GM06990 (cell line): ENCODE data around the gene PBX1.

Source experiments
- DNase-seq: peaks from one replicate; pipeline ENCODE4 v3.0.0-alpha.2; 2011; ENCODE audit not compliant: insufficient read length; ENCODE audit errors: extremely low read depth
- H3K27me3 ChIP-seq: replicated peaks from 2 replicates; pipeline ENCODE4 v1.6.0; 2011; ENCODE audit warnings: low read length; ENCODE audit not compliant: control insufficient read depth, insufficient read depth
- H3K36me3 ChIP-seq: 2 replicates; pipeline ENCODE4 v1.5.1; 2011; ENCODE audit warnings: low read length; ENCODE audit not compliant: control insufficient read depth, insufficient read depth
- H3K4me3 ChIP-seq: replicated peaks from 2 replicates; pipeline ENCODE4 v1.5.1; 2011; ENCODE audit warnings: low read depth, mild to moderate bottlenecking, control low read depth, low read length
- CTCF ChIP-seq: IDR thresholded peaks from 2 replicates; pipeline ENCODE4 v1.5.1; 2011; ENCODE audit warnings: low read length, control low read depth, mild to moderate bottlenecking, inconsistent platforms; ENCODE audit not compliant: insufficient read depth, poor library complexity, severe bottlenecking

PBX1 gene

GRCh38 chr1:164718821-164719220 is 159.8 kb downstream of the PBX1 start:
- Histone ChIP-seq H3K4me3 (no peak overlapping the region), H3K36me3 (no peaks in the 10 kb centered on the region), H3K27me3 (no peaks in the 10 kb centered on the region)
- TF ChIP-seq CTCF, result no peak
- DNase-seq, result no peak

DNA sequence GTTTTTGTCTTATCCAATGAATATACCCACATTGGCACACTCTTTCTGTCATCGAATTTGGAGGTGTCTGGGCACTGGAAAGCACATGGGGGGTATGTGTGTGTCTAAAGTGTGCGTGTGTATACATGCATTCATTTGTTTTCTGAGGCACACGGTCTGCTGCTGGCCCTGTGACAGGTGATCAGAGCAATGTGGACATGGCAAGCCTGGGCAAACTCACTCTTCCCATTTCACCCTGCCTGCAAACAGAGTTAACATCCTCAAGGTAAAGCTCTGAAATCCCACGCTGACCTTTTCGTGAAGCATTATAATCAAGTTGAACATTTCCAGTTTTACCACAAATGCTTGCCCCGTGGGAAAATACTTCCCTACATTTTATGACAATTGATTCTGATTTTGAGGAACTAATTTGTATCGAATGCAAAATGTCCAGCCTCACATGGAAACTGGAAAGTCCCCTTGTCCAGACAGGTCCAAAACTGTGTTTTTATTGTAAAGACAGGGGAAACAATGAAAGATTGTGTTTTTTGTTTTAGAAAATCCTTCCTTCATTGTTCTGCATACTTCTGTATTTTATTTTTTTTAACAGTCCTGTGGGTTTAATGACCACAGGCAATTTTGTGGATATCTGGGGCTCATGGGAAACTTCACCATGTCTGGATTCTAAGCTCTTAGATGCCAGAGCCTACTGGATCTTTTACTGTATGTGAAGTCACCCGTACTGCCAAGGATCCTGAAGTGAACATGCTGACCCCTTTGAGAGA is 160.9 kb downstream of the PBX1 start:
- H3K4me3 ChIP-seq, result no peak overlapping the region
- H3K27me3 ChIP-seq, result no peaks in the 10 kb centered on the region
- no peak for DNase-seq
- H3K36me3 ChIP-seq, result no peaks in the 10 kb centered on the region
- no peak for TF ChIP-seq CTCF

DNA sequence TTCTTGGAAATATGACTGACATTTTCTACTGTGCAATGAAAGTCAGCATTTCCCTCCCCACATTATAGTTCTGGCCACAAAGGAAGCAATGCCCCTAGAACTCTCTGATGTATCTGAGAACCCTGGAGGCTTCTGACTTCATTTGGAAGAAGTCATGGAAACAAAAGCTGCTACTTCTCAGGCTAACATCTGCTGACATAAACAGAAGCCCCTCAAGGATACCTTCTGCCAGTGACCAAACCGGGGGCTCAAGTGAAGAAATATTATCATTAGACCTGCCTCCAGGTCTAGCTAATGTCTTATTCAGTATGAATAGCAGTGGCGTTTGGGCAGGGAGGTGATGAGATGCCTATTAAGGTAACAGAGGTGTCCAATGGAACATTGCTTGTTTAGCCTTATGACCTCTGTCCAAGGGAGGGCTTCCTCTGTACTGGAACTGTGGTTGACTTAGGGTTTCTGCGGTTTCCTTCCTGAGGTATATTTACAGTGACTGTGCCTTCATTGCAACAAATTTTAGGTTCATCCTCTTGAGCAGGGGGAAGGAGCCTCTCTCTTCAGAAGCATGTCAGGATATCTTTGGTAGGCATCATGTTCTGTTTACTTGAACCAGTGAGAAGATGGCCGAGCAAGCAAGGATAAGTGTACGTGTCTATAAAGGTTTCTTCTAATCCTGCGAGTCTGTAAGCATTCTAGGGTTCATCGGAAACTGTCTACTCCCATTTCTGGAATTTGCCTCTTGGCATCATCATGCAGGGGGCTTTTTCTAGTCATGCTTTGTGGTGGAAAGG is 161.7 kb downstream of the PBX1 start:
- Histone ChIP-seq H3K4me3 (no peak overlapping the region), H3K36me3 (no peaks in the 10 kb centered on the region)
- no peak for DNase-seq

GRCh38 chr1:164721228-164721496 is 162.2 kb downstream of the PBX1 start:
- no peaks in the 10 kb centered on the region for H3K36me3 ChIP-seq
- no peak for TF ChIP-seq CTCF
- no peak overlapping the region for H3K4me3 ChIP-seq
- H3K27me3 ChIP-seq, result no peaks in the 10 kb centered on the region
- no peak for DNase-seq

More for the DNA sequence above, 161.7 kb downstream of the PBX1 start:
- no peak for TF ChIP-seq CTCF
- no peaks in the 10 kb centered on the region for H3K27me3 ChIP-seq

DNA sequence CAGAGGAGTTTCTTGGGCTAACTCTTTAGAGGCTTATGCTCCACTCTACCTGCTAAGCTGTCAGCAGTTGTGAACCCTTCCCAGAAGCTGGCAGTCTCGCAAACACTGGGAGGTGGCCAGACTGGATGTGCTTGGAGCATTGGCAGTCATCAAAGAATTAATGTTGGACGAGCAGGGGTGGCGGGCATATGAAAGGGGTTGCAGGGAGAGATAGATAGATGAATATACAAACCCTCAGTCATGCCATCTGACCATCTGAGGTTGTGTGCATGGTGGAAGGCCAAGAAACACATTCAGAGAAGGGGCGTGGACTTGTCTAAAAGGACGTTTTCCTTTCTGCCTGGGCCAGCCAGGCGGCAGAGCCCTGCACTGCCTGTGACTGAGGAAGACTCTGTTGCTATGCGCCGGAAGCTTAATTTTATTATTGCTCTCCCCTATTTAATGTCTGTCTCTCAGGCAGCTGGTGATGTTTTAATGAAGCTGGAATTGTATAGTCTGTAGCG is 164.4 kb downstream of the PBX1 start:
- no peaks in the 10 kb centered on the region for H3K27me3 ChIP-seq
- TF ChIP-seq CTCF, result no peak
- H3K36me3 ChIP-seq, result no peaks in the 10 kb centered on the region
- DNase-seq, result no peak
- no peak overlapping the region for H3K4me3 ChIP-seq
